Anterior cingulate cortex (tissue), 58 donors: ENCODE data around the gene MCF2L2.

Source experiments
- DNase-seq, 58 donors: peaks; one replicate each; lab custom pipeline; 2025; lab: John Stamatoyannopoulos, UW

MCF2L2 gene

GRCh38 chr3:183330881-183331280, 97.5 kb downstream of the MCF2L2 start:
- no peak for DNase-seq

GRCh38 chr3:183329543-183329942, 98.9 kb downstream of the MCF2L2 start:
- DNase-seq: no peak

DNA sequence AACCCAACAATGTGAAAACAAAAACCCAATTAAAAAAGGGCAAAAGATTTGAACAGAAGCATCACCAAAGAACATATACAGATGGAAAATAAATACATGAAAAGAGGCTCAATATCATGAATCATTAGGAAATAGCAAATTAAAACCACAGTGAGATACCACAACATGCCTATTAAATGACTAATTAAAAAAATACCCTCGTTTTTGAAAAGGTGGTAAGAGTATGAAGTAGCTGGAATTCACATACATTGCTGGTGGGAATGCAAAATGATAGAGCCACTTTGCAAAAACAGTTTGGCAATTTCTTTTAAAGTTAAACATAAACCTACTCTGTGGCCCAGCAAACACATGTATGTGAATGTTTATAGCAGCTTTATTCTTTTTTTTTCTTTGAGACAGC, 99.6 kb downstream of the MCF2L2 start:
- no peak for DNase-seq

DNA sequence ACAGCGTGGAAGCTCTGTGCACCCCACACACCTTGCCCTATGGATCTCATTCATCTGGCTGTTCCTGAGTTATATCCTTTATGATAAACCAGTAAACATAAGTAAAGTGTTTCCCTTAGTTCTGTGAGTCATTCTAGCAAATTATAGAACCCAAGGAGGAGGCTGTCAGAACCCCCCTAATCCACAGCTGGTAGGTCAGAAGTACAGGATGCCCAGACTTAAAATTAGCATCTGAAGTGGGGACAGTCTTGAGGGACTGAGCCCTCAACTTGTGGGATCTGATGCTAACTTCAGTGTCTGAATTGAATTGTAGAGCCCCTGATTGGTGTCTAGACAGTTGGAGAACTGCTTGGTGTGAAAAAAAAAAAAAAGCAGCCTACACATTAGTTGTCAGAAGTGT, 100.3 kb downstream of the MCF2L2 start:
- DNase-seq: no peak

DNA sequence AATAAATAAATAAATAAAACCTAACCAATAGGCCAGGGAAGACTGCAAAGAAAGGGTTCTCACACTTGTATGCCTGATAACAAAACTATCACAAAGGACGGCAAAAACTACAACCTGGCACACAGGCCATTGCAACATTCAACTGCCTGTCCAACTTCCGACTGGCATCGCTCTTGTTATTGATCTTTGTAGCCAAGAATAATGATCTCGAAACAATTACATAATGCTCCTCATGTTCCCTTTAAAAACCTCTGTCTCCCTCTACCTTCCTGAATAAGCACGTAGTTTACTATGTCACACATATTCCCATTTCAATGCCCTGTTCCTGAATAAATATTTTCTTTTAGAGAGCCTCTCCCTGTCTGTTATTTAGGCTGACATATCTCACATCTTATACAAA, 101.1 kb downstream of the MCF2L2 start:
- no peak for DNase-seq

DNA sequence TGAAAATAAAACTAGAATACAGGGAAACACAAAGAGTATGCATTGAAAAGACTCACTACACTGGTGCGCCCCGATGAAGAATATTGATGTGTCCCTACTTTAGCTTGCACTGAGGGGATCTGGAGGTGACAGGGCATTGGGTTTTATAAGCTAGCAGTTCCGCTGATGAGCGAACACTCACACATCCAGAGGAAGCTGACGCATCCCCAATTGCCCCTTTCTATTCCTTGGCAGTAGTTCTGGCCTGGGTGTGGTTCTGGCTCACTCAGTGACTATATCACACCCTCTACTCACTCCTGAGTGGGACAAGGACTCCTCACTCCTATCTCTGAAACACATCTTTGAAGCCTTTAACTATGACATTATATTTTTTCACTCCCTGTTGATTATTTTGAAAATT, 104.3 kb downstream of the MCF2L2 start:
- DNase-seq: no peak

DNA sequence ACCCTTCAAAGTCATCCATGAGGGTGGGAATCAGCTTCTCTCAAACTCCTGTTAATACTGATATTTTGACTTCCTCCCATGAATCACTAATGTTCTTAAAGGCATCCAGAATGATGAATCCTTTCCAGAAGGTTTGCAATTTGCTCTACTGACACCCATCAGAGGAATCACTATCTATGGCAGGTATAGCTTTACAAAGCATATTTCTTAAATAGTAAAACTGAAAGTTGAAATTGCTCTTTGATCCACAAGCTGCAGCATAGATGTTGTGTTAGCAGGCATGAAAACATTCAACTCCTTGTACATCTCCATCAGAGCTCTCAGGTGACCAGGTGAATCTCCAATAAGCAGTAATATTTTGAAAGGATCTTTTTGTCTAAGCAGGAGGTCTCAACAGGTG, 109.0 kb downstream of the MCF2L2 start:
- no peak for DNase-seq

- no peak for DNase-seq
Observed at GRCh38 chr3:183318877-183319276, 109.5 kb downstream of the MCF2L2 start.

GRCh38 chr3:183317886-183318865, 110.2 kb downstream of the MCF2L2 start:
- DNase-seq: no peak

DNA sequence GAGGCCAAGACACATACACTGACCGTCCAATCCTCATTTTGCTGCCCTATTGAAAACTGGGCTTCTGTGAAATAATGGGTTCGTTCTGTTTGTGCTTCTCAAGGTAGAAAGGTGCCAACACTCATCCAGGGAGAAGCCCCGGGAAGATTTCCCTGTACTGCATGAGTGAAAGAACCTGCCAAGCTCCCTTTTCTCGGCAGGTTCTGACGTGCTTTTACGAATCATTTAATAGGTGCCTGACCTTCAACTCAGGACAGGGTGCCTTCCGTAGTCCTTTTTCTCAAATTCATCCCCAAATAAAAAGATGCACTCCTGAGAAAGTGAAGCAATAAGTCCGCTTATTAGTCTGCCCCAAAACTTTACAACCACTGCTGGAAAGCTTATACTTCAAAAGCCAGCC, 111.1 kb downstream of the MCF2L2 start:
- no peak for DNase-seq

- no peak for DNase-seq
Observed at GRCh38 chr3:183315739-183316138, 112.7 kb downstream of the MCF2L2 start.

DNA sequence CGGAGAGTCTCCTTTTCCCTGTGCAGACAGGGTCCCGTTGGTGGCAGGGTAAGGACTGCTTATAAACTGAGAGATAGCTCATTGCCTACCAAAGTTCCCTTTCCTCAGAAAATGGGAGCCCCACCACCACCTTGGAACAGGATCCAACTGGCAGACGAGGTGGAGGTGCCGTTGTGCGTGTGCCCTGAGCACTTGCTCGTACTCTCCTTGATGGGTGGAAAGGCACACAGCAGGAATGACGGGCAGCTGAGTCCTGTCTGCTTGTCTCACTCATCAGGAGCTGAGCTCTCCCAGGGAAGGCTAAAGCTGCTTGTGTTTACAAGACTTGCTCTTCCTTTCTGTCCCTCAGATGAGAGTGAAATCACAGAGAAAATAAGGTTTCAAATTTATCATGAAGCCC, 114.7 kb downstream of the MCF2L2 start:
- DNase-seq: peak in 1 of 58 donors; percentile 12

- no peak for DNase-seq
Observed at GRCh38 chr3:183313351-183313750, 115.1 kb downstream of the MCF2L2 start.

GRCh38 chr3:183312433-183312832, 116.0 kb downstream of the MCF2L2 start:
- DNase-seq: no peak

DNA sequence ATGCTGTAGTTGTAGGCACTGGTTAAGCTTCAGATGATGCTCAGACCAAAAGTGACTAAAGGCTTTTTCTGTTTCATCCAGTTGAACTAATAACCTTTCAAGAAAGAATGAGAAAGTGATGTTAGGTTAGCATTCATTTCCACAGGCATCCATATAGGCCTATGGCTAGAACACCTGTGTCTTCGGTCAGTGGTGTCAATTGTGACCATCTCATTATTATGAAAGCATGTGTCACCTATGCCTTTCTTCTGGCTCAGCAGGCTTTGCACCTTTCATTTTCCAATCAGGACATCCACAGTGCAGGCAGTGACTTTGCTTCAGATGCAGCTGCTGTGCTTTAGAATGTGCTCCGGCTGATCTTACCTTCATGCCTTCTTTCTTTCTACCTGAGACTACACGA, 117.5 kb downstream of the MCF2L2 start:
- no peak for DNase-seq

- peak in 1 of 58 donors; percentile 11 for DNase-seq
Observed at GRCh38 chr3:183309276-183309675, 119.1 kb downstream of the MCF2L2 start.

GRCh38 chr3:183308751-183309150, 119.7 kb downstream of the MCF2L2 start:
- DNase-seq: no peak

DNA sequence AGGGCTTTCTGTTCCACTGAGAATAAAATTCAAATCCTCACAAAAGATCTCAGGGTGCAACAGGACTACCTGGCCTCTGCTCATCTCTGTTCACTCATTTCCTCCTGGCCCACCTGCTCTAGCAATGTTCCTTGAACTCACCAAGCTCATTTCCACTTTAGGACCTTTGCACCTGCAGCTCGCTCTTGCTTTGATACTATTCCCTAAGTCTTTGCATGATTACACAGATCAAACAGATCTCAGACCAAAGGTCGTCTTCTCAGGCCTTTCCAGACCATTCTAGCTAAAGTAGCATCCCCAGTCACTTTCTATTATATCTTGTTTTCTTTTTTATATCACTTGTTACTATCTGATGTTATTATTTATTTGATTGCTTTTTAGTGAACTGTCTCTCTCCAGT, 120.7 kb downstream of the MCF2L2 start:
- DNase-seq: no peak

DNA sequence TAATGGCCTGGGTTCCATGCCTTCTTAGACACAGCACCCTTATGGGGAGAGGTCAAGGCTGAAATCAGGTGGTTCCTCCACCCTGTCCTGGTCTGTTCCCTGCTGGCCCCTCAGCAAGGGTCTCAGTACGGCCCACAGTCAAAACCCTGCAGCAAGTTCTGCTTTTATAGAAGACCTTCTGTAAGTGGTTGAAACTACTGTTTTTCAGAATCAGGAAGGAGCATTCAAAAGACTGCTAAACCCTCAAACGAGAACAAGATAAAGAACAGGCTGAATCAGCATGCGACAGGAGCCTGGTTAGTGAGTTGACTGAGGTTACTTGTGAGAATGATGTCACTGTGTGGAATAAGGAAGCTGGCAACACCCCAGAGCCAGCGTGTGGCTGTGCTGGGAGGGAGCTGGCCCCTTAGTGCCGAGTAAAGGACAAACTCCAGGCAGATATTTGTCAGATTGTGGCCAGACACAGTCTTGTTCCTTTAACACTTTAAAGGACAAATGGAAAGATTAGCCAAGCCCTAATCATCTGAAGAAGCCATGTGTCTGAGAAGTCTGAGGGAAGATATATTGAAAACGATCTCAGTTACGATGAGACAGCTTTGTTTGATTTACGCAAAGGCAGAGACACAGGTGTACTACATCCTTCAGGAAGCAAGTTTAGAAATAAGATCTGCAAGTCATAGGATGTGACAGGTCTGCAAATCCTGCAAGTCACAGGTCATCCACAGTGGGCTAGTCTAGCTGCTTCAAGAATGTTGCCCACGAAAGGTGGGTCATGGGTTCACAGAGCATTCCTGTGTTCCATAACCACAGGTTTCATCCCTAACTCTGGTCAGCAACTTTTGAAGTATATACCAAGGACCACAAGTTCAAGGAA, 121.4 kb downstream of the MCF2L2 start:
- DNase-seq: peak in 50 of 58 donors; percentile 3 to 77 (median 26)

GRCh38 chr3:183303690-183304089, 124.7 kb downstream of the MCF2L2 start:
- DNase-seq: no peak

- DNase-seq: no peak
Observed at GRCh38 chr3:183301937-183302580, 126.4 kb downstream of the MCF2L2 start.
